C4-2B (cell line): ENCODE results near the gene TPD52L2.

ENCODE experiments used
- CTCF ChIP-seq: fragments of 450-650 bp; conservative IDR thresholded peaks from 2 replicates; pipeline ENCODE4 v1.5.1; 2017; ENCODE audit warnings: mild to moderate bottlenecking
- ZFX ChIP-seq: fragments of 450-650 bp; IDR thresholded peaks from 2 replicates; pipeline ENCODE4 v1.6.1; 2017

- no peak for TF ChIP-seq CTCF
- TF ChIP-seq ZFX = no peak
Measured at GRCh38 chr20:63826753-63827152, 38.3 kb upstream of the TPD52L2 start.
